GM12878 (cell line): ENCODE results near the gene SNX30. TPM values are rescaled to one million over a fixed set of nuclear protein-coding genes. Genes with fewer than 3 reads are reported as not detected.

Experiments used
- ATAC-seq: fragments of 200-7000 bp; cut with Tn5 transposase; 3 replicates; pipeline ENCODE4 v1.9.1; 2020; ENCODE audit warnings: mild to moderate bottlenecking, moderate library complexity
- BruUV-seq: library from RNA; stranded (reverse); fragments of 400-500 nt; replicated peaks from 2 replicates; lab custom pipeline; 2021; lab: Mats Ljungman, UMichigan
- CTCF ChIA-PET: fragments of 300-600 bp; sonication (Branson Sonifier 250); formaldehyde crosslinking; extraction: SDS; loops from one replicate; lab custom pipeline; 2021; ENCODE audit warnings: inconsistent platforms; lab: Yijun Ruan, JAX
- POLR2A ChIA-PET: fragments of 350-600 bp; formaldehyde crosslinking; extraction: SDS; loops from one replicate; lab custom pipeline; 2021; ENCODE audit warnings: inconsistent platforms; lab: Charles Lee
- RAD21 ChIA-PET: fragments of 300-600 bp; sonication (Branson Sonifier 250); formaldehyde crosslinking; loops from one replicate; lab custom pipeline; 2023; ENCODE audit warnings: antibody characterized with exemption; ENCODE audit not compliant: unreplicated experiment; lab: Charles Lee
- SMC1A ChIA-PET: fragments of 300-600 bp; sonication (Branson Sonifier 250); formaldehyde crosslinking; loops from one replicate; lab custom pipeline; 2023; ENCODE audit not compliant: unreplicated experiment, uncharacterized antibody; lab: Charles Lee
- DNase-seq: peaks from one replicate; pipeline ENCODE4 v3.0.0-alpha.2; 2011; ENCODE audit warnings: low read depth, low spot score
- FAIRE-seq: peaks from 3 replicates; lab custom pipeline; 2011; peaks lifted over from hg19 to GRCh38; lab: Jason Lieb, UNC
- H2AFZ ChIP-seq: 2 replicates; pipeline ENCODE4 v1.6.0; 2011; ENCODE audit warnings: low read depth, low read length, control low read depth; ENCODE audit not compliant: control insufficient read depth
- H3K27ac ChIP-seq: 2 replicates; pipeline ENCODE4 v1.5.1; 2011; ENCODE audit warnings: control low read depth; ENCODE audit not compliant: control insufficient read depth, insufficient read depth
- H3K27me3 ChIP-seq, 2 experiments: replicated peaks in 1 of 2; 2 replicates each; pipeline versions ENCODE4 v1.6.0 to v1.6.1; 2011; ENCODE audit warnings: low read length in 1 of 2; ENCODE audit not compliant: control insufficient read depth in 2 of 2, insufficient read depth in 2 of 2
- H3K36me3 ChIP-seq, 2 experiments: 2 replicates each; pipeline ENCODE4 v1.5.1; 2011; ENCODE audit warnings: low read length in 1 of 2; ENCODE audit not compliant: control insufficient read depth in 2 of 2, insufficient read depth in 2 of 2
- H3K4me1 ChIP-seq: 2 replicates; pipeline ENCODE4 v1.6.1; 2011; ENCODE audit warnings: mild to moderate bottlenecking, low read length, moderate library complexity, mixed read lengths; ENCODE audit not compliant: control insufficient read depth, insufficient read depth
- H3K4me2 ChIP-seq: 2 replicates; pipeline ENCODE4 v1.6.0; 2011; ENCODE audit warnings: control low read depth; ENCODE audit not compliant: control insufficient read depth, insufficient read depth
- H3K4me3 ChIP-seq: fragments of 200-600 bp; sonication (generic); 2 replicates; pipeline ENCODE4 v1.5.1; 2016
- H3K79me2 ChIP-seq: 2 replicates; pipeline ENCODE4 v1.6.0; 2011; ENCODE audit warnings: low read length; ENCODE audit not compliant: control insufficient read depth, insufficient read depth
- H3K9ac ChIP-seq: 2 replicates; pipeline ENCODE4 v1.8.0; 2011; ENCODE audit warnings: low read length, control low read depth, mixed read lengths; ENCODE audit not compliant: control insufficient read depth, insufficient read depth
- H3K9me3 ChIP-seq: replicated peaks from 3 replicates; pipeline ENCODE4 v1.5.1; 2011; ENCODE audit warnings: mild to moderate bottlenecking, low read length; ENCODE audit not compliant: control insufficient read depth, insufficient read depth
- H4K20me1 ChIP-seq: 2 replicates; pipeline ENCODE4 v1.6.0; 2011; ENCODE audit not compliant: control insufficient read depth, insufficient read depth
- BCLAF1 ChIP-seq: fragments of 450-650 bp; IDR thresholded peaks from 2 replicates; pipeline ENCODE4 v1.6.1; 2017; ENCODE audit warnings: antibody characterized with exemption, mild to moderate bottlenecking, moderate library complexity
- BHLHE40 ChIP-seq, 2 experiments: fragments of 450-650 bp in 1 of 2; IDR thresholded peaks; 2 replicates each; pipeline ENCODE4 v1.6.1; 2011 to 2017; ENCODE audit warnings: low read depth in 2 of 2, borderline replicate concordance in 1 of 2, improper control_type of control experiment in 1 of 2, low read length in 1 of 2, mild to moderate bottlenecking in 1 of 2
- CEBPZ ChIP-seq: fragments of 150-350 bp; IDR thresholded peaks from 2 replicates; pipeline ENCODE4 v1.6.1; 2016; ENCODE audit warnings: low read depth, low read length
- KLF5 ChIP-seq: fragments of 450-650 bp; IDR thresholded peaks from 2 replicates; pipeline ENCODE4 v1.6.1; 2014; ENCODE audit warnings: mild to moderate bottlenecking; ENCODE audit not compliant: partially characterized antibody
- TCF12 ChIP-seq: IDR thresholded peaks from 2 replicates; pipeline ENCODE4 v1.6.1; 2011; ENCODE audit warnings: low read depth, mild to moderate bottlenecking, low read length
- ZSCAN29 ChIP-seq: fragments of 450-650 bp; IDR thresholded peaks from 2 replicates; pipeline ENCODE4 v1.6.1; 2017; ENCODE audit warnings: mild to moderate bottlenecking, moderate library complexity
- WGBS: methylation state at CpG from one replicate; pipeline ENCODE4 v1.1.6; 2016; ENCODE audit warnings: low lambda C conversion rate; ENCODE audit not compliant: insufficient replicate concordance, insufficient coverage; ENCODE audit errors: missing lambda C conversion rate; 5-methylcytosine and 5-hydroxymethylcytosine counted together
- in situ Hi-C: fragments of 300-500 bp; cut with MboI; formaldehyde crosslinking; loops from 9 replicates; pipeline ENCODE4 v1.14.3; 2018; ENCODE audit warnings: mixed read lengths
- intact Hi-C: fragments of 100-400 bp; cut with micrococcal nuclease; formaldehyde crosslinking; loops from one replicate; pipeline ENCODE4 v1.14.2; 2022; ENCODE audit not compliant: unreplicated experiment
- polyA plus RNA-seq, 11 experiments: library from polyadenylated mRNA; depleted of rRNA in 4 of 11; unstranded in 6 of 11; stranded (reverse) in 5 of 11; fragments of >200 nt; fragmentation: Nextera tagmentation in 4 of 11; fragmentation: Illumina TruSeq in 1 of 11; extraction: Ambion mirVana in 4 of 11; extraction: Trizol in 1 of 11; gene quantifications; 1 replicate in 1 of 11; 2 replicates in 10 of 11; pipeline versions ENCODE4 v1.2.1 to v1.2.3, GENCODE V29; 2011 to 2016; ENCODE audit warnings: inconsistent platforms in 2 of 11, missing spikeins in 2 of 11, low read depth in 1 of 11
- total RNA-seq, 4 experiments: library from RNA; depleted of rRNA in 3 of 4; stranded (reverse); fragments of >200 nt in 3 of 4; fragmentation: Illumina TruSeq in 1 of 4; extraction: Trizol in 1 of 4; gene quantifications; 2 replicates each; pipeline versions ENCODE4 v1.2.1 to v1.2.3, GENCODE V29; 2013 to 2021
- TF ChIP-seq, protein P1 (sequence below): fragments of 450-650 bp; IDR thresholded peaks from 2 replicates; pipeline ENCODE4 v1.6.1; 2018; ENCODE audit warnings: borderline replicate concordance, mild to moderate bottlenecking; ENCODE audit not compliant: partially characterized antibody
- TF ChIP-seq, protein P2 (sequence below): fragments of 450-650 bp; IDR thresholded peaks from 2 replicates; pipeline ENCODE4 v1.6.1; 2017; ENCODE audit warnings: mild to moderate bottlenecking

Gene SNX30
- total and polyA plus RNA-seq, 10 of the 15 experiments (the other 5 are each of a cell fraction or from before 2014, with no cell fraction given): 0.53 to 4.0 (median 1.5) TPM

- TF ChIP-seq BCLAF1 (no peak), TCF12 (no peak), KLF5 (no peak)
These were observed 39.6 kb downstream of the SNX30 start (continued) for GRCh38 chr9:112789891-112790774.

- Histone ChIP-seq H3K27ac (no peak overlapping the region), H2AFZ (no peak overlapping the region), H4K20me1 (no peaks in the 10 kb centered on the region), H3K4me1 (peaks cover 12% of the 10 kb centered on the region), H3K4me2 (no peak overlapping the region), H3K9ac (no peak overlapping the region; the same call in 1 of the 2 replicates), H3K4me3 (no peak overlapping the region), H3K36me3 (no peaks in the 10 kb centered on the region), H3K79me2 (no peaks in the 10 kb centered on the region), H3K9me3 (no peaks in the 10 kb centered on the region), H3K27me3 (peaks cover 0 to 1% of the 10 kb centered on the region in 2 experiments; a peak in 1 of 4 replicates)
- ChIA-PET POLR2A (no interaction called here), RAD21 (interaction anchor here (0.9 to 1.7 kb wide), 5 partner anchors 25 to 1034 kb away, joined by 3 to 8 read pairs (median 4); no protein-coding TSS in a partner anchor), CTCF (interaction anchor here (0.6 to 2.5 kb wide), 21 partner anchors 17 to 1031 kb away, joined by 3 to 30 read pairs (median 3); partner anchors contain the start of gene INIP), SMC1A (interaction anchor here (0.7 to 2.0 kb wide), 7 partner anchors 15 to 814 kb away, joined by 3 to 14 read pairs (median 4); no protein-coding TSS in a partner anchor)
- in situ Hi-C loops: no loop called here
- DNase-seq (no peak), FAIRE-seq (no peak), ATAC-seq (no peak)
- 57% methylated on average over 1 of the region's 1 CpG for WGBS
- intact Hi-C loops: loop anchor here (1.0 to 10.0 kb wide), 4 partner anchors 75 to 708 kb away; partner anchors contain the start of gene INIP
- no TSS peak for BruUV-seq
- TF ChIP-seq CEBPZ: no peak
- no peak for TF ChIP-seq BHLHE40 (IDR thresholded peaks at IDR 0.05; ENCODE audit: borderline replicate concordance in 1 of 2, low read depth in 2 of 2, low read length in 1 of 2)
- TF ChIP-seq, protein P1, sequence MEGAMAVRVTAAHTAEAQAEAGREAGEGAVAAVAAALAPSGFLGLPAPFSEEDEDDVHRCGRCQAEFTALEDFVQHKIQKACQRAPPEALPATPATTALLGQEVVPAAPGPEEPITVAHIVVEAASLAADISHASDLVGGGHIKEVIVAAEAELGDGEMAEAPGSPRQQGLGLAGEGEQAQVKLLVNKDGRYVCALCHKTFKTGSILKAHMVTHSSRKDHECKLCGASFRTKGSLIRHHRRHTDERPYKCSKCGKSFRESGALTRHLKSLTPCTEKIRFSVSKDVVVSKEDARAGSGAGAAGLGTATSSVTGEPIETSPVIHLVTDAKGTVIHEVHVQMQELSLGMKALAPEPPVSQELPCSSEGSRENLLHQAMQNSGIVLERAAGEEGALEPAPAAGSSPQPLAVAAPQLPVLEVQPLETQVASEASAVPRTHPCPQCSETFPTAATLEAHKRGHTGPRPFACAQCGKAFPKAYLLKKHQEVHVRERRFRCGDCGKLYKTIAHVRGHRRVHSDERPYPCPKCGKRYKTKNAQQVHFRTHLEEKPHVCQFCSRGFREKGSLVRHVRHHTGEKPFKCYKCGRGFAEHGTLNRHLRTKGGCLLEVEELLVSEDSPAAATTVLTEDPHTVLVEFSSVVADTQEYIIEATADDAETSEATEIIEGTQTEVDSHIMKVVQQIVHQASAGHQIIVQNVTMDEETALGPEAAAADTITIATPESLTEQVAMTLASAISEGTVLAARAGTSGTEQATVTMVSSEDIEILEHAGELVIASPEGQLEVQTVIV: no peak
- no peak for TF ChIP-seq ZSCAN29
- TF ChIP-seq, protein P2, sequence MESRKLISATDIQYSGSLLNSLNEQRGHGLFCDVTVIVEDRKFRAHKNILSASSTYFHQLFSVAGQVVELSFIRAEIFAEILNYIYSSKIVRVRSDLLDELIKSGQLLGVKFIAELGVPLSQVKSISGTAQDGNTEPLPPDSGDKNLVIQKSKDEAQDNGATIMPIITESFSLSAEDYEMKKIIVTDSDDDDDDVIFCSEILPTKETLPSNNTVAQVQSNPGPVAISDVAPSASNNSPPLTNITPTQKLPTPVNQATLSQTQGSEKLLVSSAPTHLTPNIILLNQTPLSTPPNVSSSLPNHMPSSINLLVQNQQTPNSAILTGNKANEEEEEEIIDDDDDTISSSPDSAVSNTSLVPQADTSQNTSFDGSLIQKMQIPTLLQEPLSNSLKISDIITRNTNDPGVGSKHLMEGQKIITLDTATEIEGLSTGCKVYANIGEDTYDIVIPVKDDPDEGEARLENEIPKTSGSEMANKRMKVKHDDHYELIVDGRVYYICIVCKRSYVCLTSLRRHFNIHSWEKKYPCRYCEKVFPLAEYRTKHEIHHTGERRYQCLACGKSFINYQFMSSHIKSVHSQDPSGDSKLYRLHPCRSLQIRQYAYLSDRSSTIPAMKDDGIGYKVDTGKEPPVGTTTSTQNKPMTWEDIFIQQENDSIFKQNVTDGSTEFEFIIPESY: no peak
These were observed 42.1 kb downstream of the SNX30 start for GRCh38 chr9:112792670-112793069.
